HepG2 (cell line): ENCODE data around the gene PPP1R13L. TPM values are rescaled to one million over a fixed set of nuclear protein-coding genes. Genes with fewer than 3 reads are reported as not detected.
A peak's percentile ranks its signal among the peaks of the same experiment; 100 is the strongest.

Experiments
- ATF4 ChIP-seq, 2 experiments: fragments of 450-650 bp in 1 of 2; sonication (generic) in 1 of 2; formaldehyde crosslinking; IDR thresholded peaks; 2 replicates each; pipeline versions ENCODE4 v1.5.0 to v1.8.0; 2020 to 2022; ENCODE audit warnings: mild to moderate bottlenecking in 1 of 2, missing genetic modification reagents in 1 of 2
- BHLHE40 ChIP-seq: IDR thresholded peaks from 2 replicates; pipeline ENCODE4 v1.6.1; 2011; ENCODE audit warnings: low read length, improper control_type of control experiment
- CEBPB ChIP-seq: IDR thresholded peaks from 2 replicates; pipeline ENCODE4 v1.6.1; 2011; ENCODE audit warnings: low read depth, low read length, improper control_type of control experiment, borderline replicate concordance
- JUND ChIP-seq: sonication (generic); formaldehyde crosslinking; IDR thresholded peaks from 2 replicates; pipeline ENCODE4 v1.8.0; 2022; ENCODE audit warnings: mild to moderate bottlenecking, missing genetic modification reagents
- MXD1 ChIP-seq: sonication (generic); formaldehyde crosslinking; IDR thresholded peaks from 2 replicates; pipeline ENCODE4 v1.4.0; 2020; ENCODE audit warnings: mild to moderate bottlenecking, missing genetic modification reagents
- NFAT5 ChIP-seq: sonication (generic); formaldehyde crosslinking; IDR thresholded peaks from 2 replicates; pipeline ENCODE4 v1.4.0; 2020; ENCODE audit warnings: missing genetic modification reagents
- PHF8 ChIP-seq: sonication (generic); formaldehyde crosslinking; IDR thresholded peaks from 2 replicates; pipeline ENCODE4 v1.5.0; 2020; ENCODE audit warnings: missing genetic modification reagents
- PITX1 ChIP-seq: sonication (generic); formaldehyde crosslinking; IDR thresholded peaks from 2 replicates; pipeline ENCODE4 v1.5.1; 2020; ENCODE audit warnings: mild to moderate bottlenecking, missing genetic modification reagents
- RCOR2 ChIP-seq: IDR thresholded peaks from 2 replicates; pipeline ENCODE4 v1.6.1; 2016; ENCODE audit warnings: missing biosample characterization, missing genetic modification reagents
- TSC22D2 ChIP-seq: sonication (generic); formaldehyde crosslinking; IDR thresholded peaks from 2 replicates; pipeline ENCODE4 v1.5.1; 2020; ENCODE audit warnings: missing genetic modification reagents, mild to moderate bottlenecking, borderline replicate concordance
- ZNF280B ChIP-seq: sonication (generic); formaldehyde crosslinking; IDR thresholded peaks from 2 replicates; pipeline ENCODE4 v1.5.0; 2020; ENCODE audit warnings: missing genetic modification reagents, mild to moderate bottlenecking, borderline replicate concordance
- ZNF3 ChIP-seq: IDR thresholded peaks from 2 replicates; pipeline ENCODE4 v1.7.0; 2017; ENCODE audit warnings: inconsistent platforms
- ZNF326 ChIP-seq: sonication (generic); formaldehyde crosslinking; IDR thresholded peaks from 2 replicates; pipeline ENCODE4 v1.4.0; 2020; ENCODE audit warnings: missing genetic modification reagents, borderline replicate concordance
- ZNF543 ChIP-seq: sonication (generic); formaldehyde crosslinking; IDR thresholded peaks from 2 replicates; pipeline ENCODE4 v1.4.0; 2020; ENCODE audit warnings: mild to moderate bottlenecking, missing genetic modification reagents
- ZNF547 ChIP-seq: sonication (generic); formaldehyde crosslinking; IDR thresholded peaks from 2 replicates; pipeline ENCODE4 v1.5.1; 2020; ENCODE audit warnings: mild to moderate bottlenecking, missing genetic modification reagents
- ZNF597 ChIP-seq: sonication (generic); formaldehyde crosslinking; IDR thresholded peaks from 2 replicates; pipeline ENCODE4 v1.5.0; 2020; ENCODE audit warnings: missing genetic modification reagents
- ZNF639 ChIP-seq: conservative IDR thresholded peaks from 2 replicates; pipeline ENCODE4 v1.6.1; 2018; ENCODE audit warnings: missing genetic modification reagents
- polyA plus RNA-seq, 8 experiments: library from polyadenylated mRNA; depleted of rRNA in 3 of 8; stranded (reverse) in 7 of 8; unstranded in 1 of 8; fragments of >200 nt; fragmentation: Illumina TruSeq in 4 of 8; extraction: Trizol in 4 of 8; gene quantifications; 2 replicates each; pipeline versions ENCODE4 v1.2.1 to v1.2.3, GENCODE V29; 2011 to 2016; ENCODE audit warnings: low read depth in 4 of 8, missing spikeins in 1 of 8, mixed read lengths in 1 of 8; ENCODE audit not compliant: insufficient read depth in 1 of 8
- total RNA-seq, 5 experiments: library from RNA; depleted of rRNA; stranded (reverse); fragments of >200 nt; fragmentation: Illumina TruSeq; extraction: Trizol; gene quantifications; 2 replicates each; pipeline ENCODE4 v1.2.3, GENCODE V29; 2016; ENCODE audit warnings: low read depth in 1 of 5

PPP1R13L gene
- total and polyA plus RNA-seq, 2 of the 13 experiments (the other 11 are each of a cell fraction or from before 2014, with no cell fraction given): 1.3 to 6.6 TPM

GRCh38 chr19:45443462-45444317, 38.8 kb upstream of the PPP1R13L start (continued):
- TF ChIP-seq NFAT5 (CRISPR knock-in tag): no peak
- TF ChIP-seq TSC22D2: no peak
- TF ChIP-seq JUND (CRISPR knock-in tag): no peak; the same call in 1 of the 2 replicates
- TF ChIP-seq ATF4 (CRISPR knock-in tag; IDR thresholded peaks at IDR 0.05): no peak
- peak; percentile 89 for TF ChIP-seq ZNF639 (CRISPR knock-in tag)
- no peak for TF ChIP-seq ZNF543
- TF ChIP-seq MXD1 (CRISPR knock-in tag): 0 out of 2 replicates have a peak, but pooled peaks have one; percentile 56
- TF ChIP-seq ZNF3: no peak
- peak; percentile 43; the same call in 1 of the 2 replicates for TF ChIP-seq ZNF547 (CRISPR knock-in tag)
- TF ChIP-seq BHLHE40: no peak
- TF ChIP-seq ZNF280B (CRISPR knock-in tag): no peak
- peak; percentile 62; the same call in 1 of the 2 replicates for TF ChIP-seq PITX1 (CRISPR knock-in tag)
- no peak for TF ChIP-seq ZNF597
- TF ChIP-seq PHF8 (CRISPR knock-in tag): 0 out of 2 replicates have a peak, but pooled peaks have one; percentile 33
- no peak for TF ChIP-seq ZNF326 (CRISPR knock-in tag)
- TF ChIP-seq RCOR2 (CRISPR knock-in tag): no peak
- TF ChIP-seq CEBPB: peak; percentile 94
